Limb (tissue), 2 donors: ENCODE data around the gene PDE4D.
"Not testable (repeated sequence)": the region's sequence is repeated elsewhere in the genome, so short reads cannot be mapped to it uniquely, and the experiment has no call there.

Source experiments
- DNase-seq, 2 donors: peaks; one replicate each; pipeline ENCODE4 v3.0.0-alpha.2; 2016; ENCODE audit errors: extremely low spot score in 2 of 2

The PDE4D gene

DNA sequence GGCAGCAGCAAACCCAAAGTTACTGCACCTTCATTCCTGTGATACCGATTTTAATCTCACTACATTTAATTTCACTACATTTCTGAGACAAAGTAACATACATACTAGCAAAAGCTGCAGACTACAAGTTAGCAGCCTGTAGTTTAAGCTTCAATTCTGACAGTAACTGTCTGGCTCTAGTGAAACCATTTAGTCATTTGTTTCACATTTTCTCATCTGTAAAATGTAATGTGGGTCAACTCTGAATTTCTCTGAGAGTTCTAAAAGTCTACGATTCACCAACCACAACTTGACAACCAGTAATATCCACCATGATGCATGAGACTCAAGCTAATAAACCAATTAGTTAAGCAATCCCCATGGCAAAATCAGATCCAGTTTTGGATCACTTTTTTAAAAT lies 408.9 kb downstream of the PDE4D start:
- no peak for DNase-seq

DNA sequence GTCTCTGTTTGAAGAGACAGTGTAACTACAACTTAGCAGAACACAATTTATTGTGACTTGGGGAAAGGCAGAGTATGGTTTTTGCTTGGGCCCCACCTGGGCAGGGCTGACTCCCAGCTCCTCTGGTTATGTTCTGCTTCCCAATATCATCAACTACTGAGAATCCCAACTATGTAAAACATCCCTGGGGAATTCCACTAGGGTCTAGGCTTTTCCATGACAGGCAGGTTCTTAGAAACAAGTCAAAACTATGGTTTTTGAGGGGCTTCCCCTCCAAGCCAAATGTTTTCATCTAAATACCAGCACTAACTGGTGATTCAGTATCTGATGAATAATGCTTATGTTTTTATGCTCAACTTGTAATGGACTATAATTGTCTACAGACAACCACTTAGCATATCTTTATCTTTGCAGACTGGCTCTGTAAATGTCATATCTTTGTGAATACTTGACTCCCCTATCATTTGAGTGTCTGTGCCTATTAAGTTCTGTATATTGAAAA lies 409.5 kb downstream of the PDE4D start:
- no peak for DNase-seq

DNA sequence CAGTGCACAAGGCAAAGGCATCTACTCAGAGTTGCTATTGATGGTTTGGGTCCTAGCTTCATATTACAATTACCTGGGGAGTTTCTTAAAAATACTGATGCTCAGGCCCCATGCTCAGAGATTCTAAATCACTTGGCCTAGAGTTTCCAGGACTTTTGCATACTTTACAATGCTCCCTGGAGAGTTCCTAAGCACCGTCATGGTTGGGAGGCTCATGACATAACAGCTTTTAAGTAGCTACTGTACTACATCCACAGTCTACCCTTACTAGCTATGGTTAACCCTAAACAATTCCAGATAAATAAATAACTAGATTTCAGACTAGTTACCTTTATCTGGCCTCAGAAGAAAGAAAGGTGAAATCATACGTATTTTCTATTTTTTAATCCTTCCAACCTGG lies 414.4 kb downstream of the PDE4D start:
- no peak for DNase-seq

DNA sequence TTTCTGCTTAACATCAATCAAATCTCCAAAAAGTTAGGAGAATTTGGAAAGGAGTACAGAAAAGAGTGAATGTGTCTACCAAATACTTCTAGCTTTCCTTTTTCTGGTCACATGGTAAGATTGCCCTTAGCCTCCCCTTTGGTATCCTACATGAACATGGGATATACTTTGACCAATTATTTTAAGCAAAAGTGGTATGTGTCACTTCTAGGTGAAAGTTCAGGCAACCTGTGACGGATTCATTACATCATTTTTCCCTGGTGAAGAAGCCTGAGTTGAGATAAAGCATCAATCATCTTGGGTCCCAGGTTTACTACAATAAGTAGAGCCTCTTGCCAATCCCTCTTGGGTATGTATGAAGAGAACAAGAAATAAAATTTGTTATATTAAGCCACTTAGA lies 419.2 kb downstream of the PDE4D start:
- DNase-seq: no peak

DNA sequence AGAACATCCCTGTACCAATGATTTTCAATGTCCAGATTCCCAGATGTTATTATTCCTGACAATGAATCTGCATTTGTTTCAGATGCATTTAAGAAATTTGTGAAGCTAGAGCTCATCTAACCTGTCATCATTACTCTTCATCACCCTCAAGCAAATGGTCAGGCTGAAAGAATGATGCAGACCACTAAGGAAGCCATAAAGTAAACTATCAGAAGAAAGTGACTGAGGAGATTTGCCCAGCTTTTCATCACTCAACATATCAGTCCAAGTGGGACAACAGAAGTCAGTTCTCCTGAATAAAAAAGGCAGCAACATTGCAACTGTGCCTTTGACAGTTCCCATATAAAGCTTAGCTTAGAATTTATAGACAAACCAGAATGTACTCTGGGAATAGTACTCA lies 419.9 kb downstream of the PDE4D start:
- DNase-seq: no peak

DNA sequence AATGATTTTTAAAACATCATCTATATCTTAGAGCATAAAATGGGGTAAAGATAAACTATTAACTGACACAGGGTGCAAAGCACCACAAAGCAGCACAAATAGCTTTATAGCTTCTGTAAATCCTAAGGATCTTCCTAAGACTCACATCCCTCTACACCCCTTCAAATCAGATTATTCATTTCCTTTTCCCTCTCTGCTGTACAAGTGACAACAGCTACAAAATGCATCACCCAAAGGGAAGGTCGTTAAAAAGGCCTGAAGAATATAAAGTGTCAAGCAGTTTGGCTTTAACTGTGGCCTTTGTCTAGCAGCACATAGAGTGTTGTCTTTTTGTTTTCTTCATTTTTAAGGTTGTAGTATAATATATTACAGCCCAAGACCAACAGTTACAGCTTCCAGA lies 422.1 kb downstream of the PDE4D start:
- DNase-seq: no peak

DNA sequence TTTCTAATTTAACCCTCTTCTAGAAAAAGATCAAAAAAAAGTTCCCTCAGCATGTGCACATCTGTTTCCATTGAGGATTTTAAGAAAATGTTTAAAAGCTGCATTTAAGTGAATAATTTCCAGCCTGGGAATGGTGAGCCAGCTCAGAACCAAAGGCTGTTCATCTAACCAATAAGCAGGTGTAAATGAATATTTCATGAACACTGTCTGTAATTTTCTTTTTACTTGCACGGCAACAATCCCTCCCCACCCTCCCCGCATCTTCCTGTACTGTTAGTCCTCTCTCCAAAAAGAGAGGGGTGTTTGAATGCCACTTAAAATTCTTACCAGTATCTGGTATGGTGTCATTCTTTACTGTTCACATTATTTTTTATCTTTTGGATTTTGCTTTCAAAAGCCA lies 425.6 kb downstream of the PDE4D start:
- DNase-seq: no peak

DNA sequence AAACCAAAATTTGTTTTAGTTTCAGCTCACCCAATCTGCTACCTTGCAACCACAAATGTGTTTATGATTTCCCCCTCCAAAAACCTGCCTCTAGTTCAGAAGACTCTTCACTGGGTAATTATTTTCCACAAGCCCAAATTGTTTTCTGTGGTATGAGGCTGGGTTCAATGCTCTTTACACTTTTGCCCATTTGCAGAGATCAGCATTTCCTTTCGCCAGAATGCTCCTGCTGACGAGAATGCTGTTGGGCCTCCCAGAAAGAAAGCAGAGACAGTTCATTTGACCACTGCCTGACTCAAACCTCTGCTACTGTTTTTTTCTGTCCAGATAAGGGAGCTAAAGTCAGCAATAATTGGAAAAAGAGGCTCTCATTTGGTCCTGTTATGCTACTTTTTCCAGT lies 427.3 kb downstream of the PDE4D start:
- no peak for DNase-seq

DNA sequence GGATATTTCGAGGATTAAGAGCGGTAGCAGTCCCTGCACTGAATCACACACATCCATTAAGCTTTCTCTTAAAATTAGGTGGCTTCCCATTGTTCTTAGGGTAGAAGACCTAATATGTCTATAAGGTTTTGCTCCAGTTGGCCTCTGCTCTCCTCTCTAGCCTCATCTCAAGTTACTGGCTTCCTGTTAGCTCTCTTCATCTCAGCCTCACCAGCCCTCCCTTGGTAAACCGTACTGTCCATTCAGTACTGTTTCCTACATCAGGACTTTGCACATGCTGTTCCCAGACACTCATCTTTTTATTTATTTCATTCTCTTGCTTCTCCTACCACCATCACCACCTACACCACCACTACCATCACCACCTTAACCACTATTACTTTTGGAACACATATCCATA lies 428.6 kb downstream of the PDE4D start:
- DNase-seq: no peak

DNA sequence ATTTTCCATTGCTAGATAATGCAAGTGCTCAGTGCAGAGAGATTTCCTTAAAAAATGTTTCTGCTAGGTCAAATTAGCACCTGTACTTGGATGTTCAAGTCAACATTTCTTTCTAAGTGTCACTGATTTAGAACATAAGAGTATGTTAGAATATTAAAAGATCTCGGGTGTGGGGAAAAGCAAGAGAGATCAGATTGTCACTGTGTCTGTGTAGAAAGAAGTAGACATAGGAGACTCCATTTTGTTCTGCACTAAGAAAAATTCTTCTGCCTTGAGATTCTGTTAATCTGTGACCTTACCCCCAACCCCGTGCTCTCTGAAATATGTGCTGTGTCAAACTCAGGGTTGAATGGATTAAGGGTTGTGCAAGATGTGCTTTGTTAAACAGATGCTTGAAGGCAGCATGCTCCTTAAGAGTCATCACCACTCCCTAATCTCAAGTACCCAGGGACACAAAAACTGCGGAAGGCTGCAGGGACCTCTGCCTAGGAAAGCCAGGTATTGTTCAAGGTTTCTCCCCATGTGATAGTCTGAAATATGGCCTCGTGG lies 429.8 kb downstream of the PDE4D start:
- DNase-seq: not testable (repeated sequence)

DNA sequence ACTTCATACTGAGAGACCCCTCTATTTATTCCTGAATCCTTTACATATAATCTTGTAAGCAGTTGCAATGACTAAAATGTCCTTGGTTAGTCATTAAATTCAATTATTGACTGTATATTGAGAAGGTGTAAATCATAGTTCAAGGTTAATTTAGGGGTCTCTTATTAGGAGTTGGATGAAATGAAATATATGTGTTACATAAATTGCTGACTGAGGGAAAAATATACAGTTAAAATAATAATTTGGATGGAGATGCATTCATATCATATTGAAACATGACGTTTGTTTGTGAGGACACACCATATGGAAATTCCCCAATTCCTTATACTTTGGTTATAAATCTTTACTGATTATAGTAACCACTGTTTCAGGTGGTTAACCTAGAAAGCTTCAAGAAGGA lies 430.6 kb downstream of the PDE4D start:
- DNase-seq: no peak

DNA sequence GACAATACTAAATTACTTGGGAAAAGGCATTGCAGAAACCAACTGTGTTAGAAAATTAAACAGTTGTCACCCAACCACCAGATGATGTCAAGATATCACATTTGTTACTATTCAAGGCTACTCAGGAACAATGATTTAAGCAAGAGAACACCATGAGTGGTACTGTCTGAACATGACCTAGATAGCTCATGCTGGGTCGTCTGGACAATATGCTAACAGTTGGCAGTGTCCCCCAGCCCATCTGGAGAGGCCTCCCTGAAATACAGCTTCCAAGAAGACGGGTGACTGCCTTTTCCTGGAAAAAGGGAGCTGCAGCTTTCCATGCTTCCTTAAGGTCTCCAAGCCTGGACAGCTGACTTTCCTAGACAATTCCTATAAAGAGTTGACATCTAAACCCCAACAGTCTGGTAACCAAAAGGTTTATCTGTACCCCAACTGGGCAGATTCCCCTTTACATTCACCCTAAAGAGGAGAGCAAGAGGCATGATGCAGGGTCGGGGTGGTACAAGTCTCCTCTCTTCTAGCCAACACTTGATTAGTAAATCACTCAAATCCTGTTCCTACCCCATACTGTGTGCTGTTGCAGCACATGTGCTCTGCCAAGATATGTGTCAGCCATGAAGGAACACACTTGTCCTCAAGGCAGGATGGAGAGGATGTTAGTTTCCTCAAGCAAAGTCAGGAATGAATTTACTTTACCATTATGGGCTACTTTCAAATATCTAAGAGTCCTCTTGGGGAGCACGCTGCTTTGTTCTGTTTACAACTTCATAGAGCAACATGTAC lies 433.0 kb downstream of the PDE4D start:
- no peak for DNase-seq

DNA sequence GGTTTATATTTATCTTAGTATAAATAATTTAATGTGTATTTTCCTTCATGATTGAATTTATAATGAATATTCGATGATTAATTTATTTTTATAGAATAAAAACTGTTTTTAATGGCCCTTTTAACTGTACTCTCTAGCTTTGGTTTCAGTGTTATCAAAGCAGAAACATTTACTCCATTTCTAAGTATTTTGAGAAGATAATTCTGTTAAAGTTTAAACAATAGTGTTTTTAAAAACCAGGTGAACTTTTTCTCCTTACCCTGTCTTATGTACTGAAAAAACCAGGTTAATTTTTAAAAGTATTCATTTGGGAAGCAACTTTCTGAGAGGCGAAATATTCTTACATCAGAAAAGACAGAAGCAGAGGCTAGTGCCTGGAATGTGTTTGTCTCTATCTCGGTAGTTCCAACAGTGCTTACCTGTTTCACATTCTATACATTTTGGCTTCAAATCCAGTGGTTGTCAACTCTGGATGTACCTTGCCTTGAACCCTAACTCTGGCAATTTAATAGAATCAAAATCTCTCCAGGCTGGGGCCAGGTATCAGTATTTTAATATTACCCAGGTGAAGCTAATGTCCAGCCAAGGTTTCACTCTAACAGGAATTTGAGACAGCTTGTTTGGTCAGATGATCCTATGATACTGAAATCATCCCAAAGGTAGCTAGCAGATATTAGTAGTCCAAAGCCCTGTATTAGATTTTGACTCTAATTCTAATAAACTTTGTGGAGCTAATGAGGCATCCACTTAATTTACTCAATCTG lies 434.4 kb downstream of the PDE4D start:
- no peak for DNase-seq

DNA sequence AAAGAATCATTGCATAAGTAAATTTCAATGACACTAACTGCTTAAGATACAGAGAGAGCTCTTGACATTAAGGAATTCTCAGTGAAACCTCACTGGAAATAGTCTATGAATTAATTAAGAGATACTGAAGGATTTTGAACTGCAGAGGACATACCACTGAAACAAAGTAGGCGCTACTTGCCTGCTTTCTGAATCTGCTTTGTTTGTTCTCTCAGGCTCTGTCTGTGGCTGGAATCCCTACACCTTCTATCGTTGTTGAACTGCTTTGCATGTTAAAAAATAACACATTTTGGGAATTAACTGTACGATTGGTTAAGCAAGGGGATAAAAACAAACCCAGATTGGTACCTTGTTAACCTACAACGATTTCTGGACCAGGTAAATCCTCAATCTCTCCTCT lies 435.2 kb downstream of the PDE4D start:
- DNase-seq: no peak

DNA sequence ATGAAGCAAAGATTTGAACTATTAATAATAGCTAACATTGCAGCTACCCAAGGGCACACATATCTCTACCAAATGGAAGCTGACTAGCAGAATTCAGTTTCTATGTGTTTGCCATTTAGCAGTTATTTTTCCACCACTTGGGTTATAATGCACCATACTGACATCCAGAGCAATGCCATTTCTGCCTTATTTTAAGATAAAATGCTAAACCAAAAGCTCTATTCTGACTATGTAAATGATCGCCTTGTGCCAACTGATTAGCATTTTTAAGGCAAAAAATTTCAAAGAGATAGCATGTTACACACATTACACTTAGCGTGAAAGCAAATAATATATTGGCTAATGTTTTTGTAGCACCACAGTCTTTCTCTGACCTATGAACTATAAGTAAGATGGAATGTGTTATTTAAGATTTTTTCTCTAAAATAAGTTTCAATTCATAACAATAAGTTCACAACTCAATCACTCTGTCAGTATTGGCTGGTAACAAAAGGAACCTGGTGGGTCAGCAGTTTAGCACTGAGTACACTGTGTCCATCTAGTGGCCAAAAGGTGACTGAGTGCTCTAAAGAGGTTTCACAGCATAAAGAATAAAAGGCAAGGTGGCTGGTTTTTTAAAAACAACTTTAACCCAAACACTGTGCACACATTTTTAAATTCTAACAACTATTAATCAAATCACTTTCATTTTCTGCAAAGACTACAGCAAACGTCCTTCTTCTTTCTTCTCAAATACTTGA lies 443.5 kb downstream of the PDE4D start:
- DNase-seq: no peak

DNA sequence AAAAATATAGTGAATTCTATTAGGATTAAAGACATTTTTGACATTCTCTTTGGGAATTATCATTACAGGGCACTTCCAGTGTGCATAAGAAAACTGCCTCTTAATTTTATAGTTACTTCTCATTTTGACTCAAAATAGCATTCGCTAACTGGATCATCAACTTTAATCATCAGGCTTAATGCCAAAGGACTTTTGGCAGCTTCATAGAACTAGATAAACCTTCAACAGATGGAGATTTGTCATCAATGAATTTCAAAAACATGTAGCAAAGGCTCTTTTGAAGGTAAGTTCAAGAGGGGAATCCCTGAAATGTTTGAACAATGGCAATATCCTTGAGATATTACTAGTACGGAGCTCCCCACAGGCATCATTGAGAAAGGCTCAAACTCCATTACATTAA lies 447.2 kb downstream of the PDE4D start:
- DNase-seq: no peak

DNA sequence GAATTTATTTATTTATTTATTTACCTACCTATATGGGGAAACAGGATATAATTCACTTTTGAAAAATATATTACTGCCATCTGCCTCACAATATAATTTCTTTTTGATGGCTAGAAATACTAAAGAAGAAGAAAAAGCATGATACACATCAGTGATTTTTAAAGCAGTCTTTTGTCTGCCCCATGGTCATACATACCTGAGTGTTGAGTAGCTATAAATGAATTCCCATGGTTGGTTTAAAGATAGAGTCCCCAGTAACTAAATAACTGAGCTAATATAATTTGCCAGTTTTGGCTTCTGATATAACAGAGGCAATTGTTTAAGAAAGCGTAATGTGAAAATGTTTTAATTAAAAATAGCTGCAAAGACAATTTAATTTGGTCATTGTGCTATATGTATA lies 447.8 kb downstream of the PDE4D start:
- DNase-seq: no peak

DNA sequence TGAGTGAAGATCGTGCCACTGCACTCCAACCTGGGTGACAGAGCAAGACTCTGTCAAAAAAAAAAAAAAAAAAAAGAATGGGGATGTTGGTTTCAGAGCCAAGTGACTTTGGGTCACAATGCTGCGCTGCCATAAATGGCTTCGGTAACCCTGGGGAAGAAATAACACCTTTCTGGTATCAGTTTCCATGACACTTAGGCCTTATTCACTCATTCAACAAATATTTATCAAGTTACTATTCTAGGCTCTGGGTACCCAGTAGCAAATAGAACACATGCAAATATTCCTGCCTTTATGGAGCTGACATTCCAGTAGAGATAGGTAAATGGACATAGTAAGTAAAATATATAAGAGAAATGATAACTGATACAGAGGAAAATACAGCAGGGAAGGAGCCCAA lies 454.2 kb downstream of the PDE4D start:
- DNase-seq: no peak

DNA sequence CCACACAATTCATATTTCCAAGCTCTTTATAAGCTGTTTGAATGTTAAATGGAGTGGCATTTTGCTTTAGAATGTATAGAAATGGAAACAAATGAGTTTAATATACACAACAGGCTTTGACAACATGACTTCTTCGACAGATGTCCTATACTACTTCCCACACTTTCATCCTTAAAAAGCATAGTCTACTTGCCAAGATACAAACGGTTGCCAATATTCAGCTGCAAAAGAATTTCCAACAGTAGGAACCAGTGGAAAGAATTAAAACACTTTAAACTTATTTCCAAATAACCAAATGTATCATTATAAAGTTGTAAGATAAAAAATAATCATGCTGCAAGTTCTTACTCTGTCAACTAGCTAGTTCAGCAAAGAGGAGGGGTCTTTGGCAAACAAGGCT lies 456.4 kb downstream of the PDE4D start:
- DNase-seq: no peak

DNA sequence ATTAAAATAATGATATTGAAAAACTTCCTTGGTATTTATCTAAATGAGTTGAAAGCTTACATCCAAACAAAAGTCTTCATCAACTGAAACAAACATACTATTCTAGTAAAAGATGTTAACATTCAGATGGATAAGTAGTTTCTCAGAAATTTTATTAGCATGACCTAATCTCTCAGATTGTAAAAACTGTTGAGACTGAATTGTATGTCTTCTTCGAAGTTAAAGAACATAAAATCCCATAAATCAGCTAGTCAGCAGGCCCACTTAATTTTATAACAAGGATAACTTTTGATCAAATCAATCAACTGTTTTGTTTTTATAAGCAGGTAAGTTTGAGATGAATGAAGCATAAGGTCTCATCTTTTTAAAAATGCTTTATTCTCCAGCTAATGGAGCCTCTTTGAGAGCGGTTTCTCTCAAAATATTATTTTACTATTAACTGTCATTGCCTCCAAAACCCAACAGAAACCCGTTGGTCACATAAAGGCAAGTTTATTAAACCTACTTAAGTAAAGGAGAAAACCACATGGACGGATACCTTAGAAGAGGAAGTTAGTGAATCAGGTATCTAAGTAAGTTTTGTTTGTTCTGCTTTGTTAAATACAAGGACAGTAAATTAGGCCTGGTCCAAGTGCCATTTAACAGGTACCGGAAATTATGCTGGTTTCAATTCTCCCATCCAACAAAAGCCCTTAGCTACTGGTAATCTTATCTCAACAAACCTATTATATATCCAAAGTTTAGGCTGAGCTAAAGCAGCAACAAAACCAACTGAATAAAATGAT lies 457.0 kb downstream of the PDE4D start:
- no peak for DNase-seq

DNA sequence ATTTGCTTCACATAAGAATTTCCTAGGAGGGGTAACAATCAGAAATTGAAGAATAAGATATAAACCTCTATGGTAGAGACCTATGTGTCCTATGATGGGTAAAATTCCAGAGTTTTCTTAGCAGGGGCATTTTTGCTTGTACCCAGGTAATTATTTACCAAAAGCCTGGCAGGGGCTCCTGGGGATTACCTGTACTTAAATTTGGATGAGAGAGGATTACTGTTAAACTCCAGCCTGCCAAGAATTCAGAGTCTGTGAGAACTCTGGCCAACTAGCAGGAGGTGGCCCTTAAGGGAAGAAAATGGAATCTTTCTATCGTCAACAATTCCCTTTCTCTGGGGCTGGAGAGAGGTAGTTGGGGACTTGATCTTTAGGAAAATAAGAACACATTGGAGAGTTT lies 460.4 kb downstream of the PDE4D start:
- no peak for DNase-seq
